Measurements from ENCODE around the gene TPRG1L. TPM values are rescaled to one million over a fixed set of nuclear protein-coding genes. Genes with fewer than 3 reads are reported as not detected.

Gene TPRG1L
- total and polyA plus RNA-seq, 2 donors from 2014 or later, result 37.1 to 72.4 TPM

- DNase-seq (peak in 1 of 5 donors; percentile 26), FAIRE-seq (no peak)
- no peak for TF ChIP-seq CTCF (IDR thresholded peaks at IDR 0.05; ENCODE audit: borderline replicate concordance, extremely low read depth, insufficient read depth)
- intact Hi-C loops (cut with DNase I), result no loop called here
- H3K36me3 ChIP-seq (ENCODE audit: control insufficient read depth in 2 of 3, insufficient read depth in 3 of 3, low read length in 3 of 3), result no peaks in the 10 kb centered on the region
- no peak overlapping the region for H3K4me3 ChIP-seq (ENCODE audit: low read length in 3 of 3)
- H3K27me3 ChIP-seq (ENCODE audit: control insufficient read depth, insufficient read depth, low read length), result peaks cover 16% of the 10 kb centered on the region
- no peak overlapping the region for H3K27ac ChIP-seq (ENCODE audit: low read depth in 2 of 2, low read length in 2 of 2)
- H3K4me1 ChIP-seq (ENCODE audit: control insufficient read depth in 2 of 3, insufficient read depth in 2 of 3, low read depth in 1 of 3, low read length in 3 of 3), result no peaks in the 10 kb centered on the region
- no peaks in the 10 kb centered on the region for H3K9me3 ChIP-seq (ENCODE audit: control insufficient read depth in 2 of 3, insufficient read depth in 1 of 3, low read length in 3 of 3)
- no peak overlapping the region for H3K9ac ChIP-seq (ENCODE audit: low read length in 3 of 3)
These were observed 31.8 kb downstream of the TPRG1L start for GRCh38 chr1:3656450-3657095.

GRCh38 chr1:3657096-3657475 is 32.3 kb downstream of the TPRG1L start:
- Histone ChIP-seq H3K4me3 (ENCODE audit: low read length in 3 of 3) (no peak overlapping the region), H3K4me1 (ENCODE audit: control insufficient read depth in 2 of 3, insufficient read depth in 2 of 3, low read depth in 1 of 3, low read length in 3 of 3) (no peaks in the 10 kb centered on the region), H3K36me3 (ENCODE audit: control insufficient read depth in 2 of 3, insufficient read depth in 3 of 3, low read length in 3 of 3) (no peaks in the 10 kb centered on the region), H3K27me3 (ENCODE audit: control insufficient read depth, insufficient read depth, low read length) (peaks cover 16% of the 10 kb centered on the region), H3K9ac (ENCODE audit: low read length in 3 of 3) (no peak overlapping the region), H3K9me3 (ENCODE audit: control insufficient read depth in 2 of 3, insufficient read depth in 1 of 3, low read length in 3 of 3) (no peaks in the 10 kb centered on the region), H3K27ac (ENCODE audit: low read depth in 2 of 2, low read length in 2 of 2) (no peak overlapping the region)
- DNase-seq, result peak in 1 of 5 donors; percentile 44
- no peak for FAIRE-seq
- intact Hi-C loops (cut with DNase I), result no loop called here
- no peak for TF ChIP-seq CTCF (IDR thresholded peaks at IDR 0.05; ENCODE audit: borderline replicate concordance, extremely low read depth, insufficient read depth)

- DNase-seq (peak in 1 of 5 donors; percentile 71), FAIRE-seq (no peak)
- H3K4me1 ChIP-seq (ENCODE audit: control insufficient read depth in 2 of 3, insufficient read depth in 2 of 3, low read depth in 1 of 3, low read length in 3 of 3), result no peaks in the 10 kb centered on the region
- H3K27me3 ChIP-seq (ENCODE audit: control insufficient read depth, insufficient read depth, low read length), result peaks cover 16% of the 10 kb centered on the region
- H3K36me3 ChIP-seq (ENCODE audit: control insufficient read depth in 2 of 3, insufficient read depth in 3 of 3, low read length in 3 of 3), result no peaks in the 10 kb centered on the region
- intact Hi-C loops (cut with DNase I), result no loop called here
- H3K9me3 ChIP-seq (ENCODE audit: control insufficient read depth in 2 of 3, insufficient read depth in 1 of 3, low read length in 3 of 3), result no peaks in the 10 kb centered on the region
- no peak overlapping the region for H3K27ac ChIP-seq (ENCODE audit: low read depth in 2 of 2, low read length in 2 of 2)
- no peak overlapping the region for H3K4me3 ChIP-seq (ENCODE audit: low read length in 3 of 3)
- no peak for TF ChIP-seq CTCF (IDR thresholded peaks at IDR 0.05; ENCODE audit: borderline replicate concordance, extremely low read depth, insufficient read depth)
- no peak overlapping the region for H3K9ac ChIP-seq (ENCODE audit: low read length in 3 of 3)
These were observed 32.9 kb downstream of the TPRG1L start for GRCh38 chr1:3657578-3658230.

Data from kidney (tissue), 14 donors.